Hematopoietic multipotent progenitor cell treated with erythropoietin and hydrocortisone succinate and interleukin-3 and kit ligand, for 17 days (in vitro differentiated cells): Measurements from ENCODE around the gene OR1E2.
"Not testable (repeated sequence)": the region's sequence is repeated elsewhere in the genome, so short reads cannot be mapped to it uniquely, and the experiment has no call there.

Experiments used
- DNase-seq: peaks from one replicate; pipeline ENCODE4 v3.0.0-alpha.2; 2015; ENCODE audit warnings: low spot score

The OR1E2 gene

DNA sequence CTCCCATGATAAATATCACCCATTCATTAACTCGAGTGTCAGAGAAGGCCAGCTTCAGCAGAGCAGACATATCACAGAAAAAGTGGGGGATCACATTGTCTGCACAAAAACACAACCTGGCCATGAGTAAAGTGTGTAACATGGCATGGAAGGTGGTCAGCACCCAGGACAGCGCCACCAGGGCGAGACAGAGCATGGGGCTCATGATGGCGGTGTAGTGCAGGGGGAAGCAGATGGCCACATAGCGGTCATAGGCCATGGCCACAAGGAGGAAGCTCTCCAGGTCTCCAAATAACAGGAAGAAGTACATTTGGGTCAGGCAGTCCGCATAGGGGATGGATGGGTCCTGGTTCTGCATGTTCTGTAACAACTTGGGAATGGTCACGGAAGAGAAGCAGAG, 35.8 kb downstream of the OR1E2 start:
- not testable (repeated sequence) for DNase-seq

- DNase-seq: no peak
Observed at GRCh38 chr17:3389791-3390190, 43.9 kb downstream of the OR1E2 start.

- no peak for DNase-seq
Observed at GRCh38 chr17:3385869-3386816, 47.5 kb downstream of the OR1E2 start, which contains the start of gene OR3A2. TSS of gene OR3A2 (minus strand) at chr17:3386308.
